PC-9 (cell line): ENCODE measurements around the gene MATCAP1.

ENCODE experiments used
- EZH2 ChIP-seq: fragments of 200-600 bp; sonication (generic); IDR thresholded peaks from 2 replicates; pipeline ENCODE4 v1.8.0; 2017; ENCODE audit warnings: antibody characterized with exemption, low read depth
- TF ChIP-seq, protein P1 (sequence below): fragments of 200-600 bp; sonication (generic); conservative IDR thresholded peaks from 2 replicates; pipeline ENCODE4 v1.6.1; 2017; ENCODE audit warnings: mixed run types, antibody characterized with exemption, mild to moderate bottlenecking, moderate library complexity

DNA sequence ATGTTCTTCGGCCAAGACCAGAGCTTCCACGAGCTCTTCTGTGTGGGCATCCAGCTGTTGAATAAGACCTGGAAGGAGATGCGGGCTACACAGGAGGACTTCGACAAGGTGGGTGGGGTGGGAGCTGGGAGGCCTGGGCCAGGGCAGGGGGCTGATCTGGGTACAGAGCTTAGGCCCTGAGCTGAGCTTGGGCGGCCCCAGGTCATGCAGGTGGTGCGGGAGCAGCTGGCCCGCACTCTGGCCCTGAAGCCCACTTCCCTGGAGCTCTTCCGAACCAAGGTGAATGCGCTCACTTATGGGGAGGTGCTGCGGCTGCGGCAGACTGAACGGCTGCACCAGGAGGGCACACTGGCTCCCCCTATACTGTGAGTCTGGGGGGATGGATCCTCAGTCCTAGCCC is 18.7 kb upstream of the MATCAP1 start:
- TF ChIP-seq, protein P1, sequence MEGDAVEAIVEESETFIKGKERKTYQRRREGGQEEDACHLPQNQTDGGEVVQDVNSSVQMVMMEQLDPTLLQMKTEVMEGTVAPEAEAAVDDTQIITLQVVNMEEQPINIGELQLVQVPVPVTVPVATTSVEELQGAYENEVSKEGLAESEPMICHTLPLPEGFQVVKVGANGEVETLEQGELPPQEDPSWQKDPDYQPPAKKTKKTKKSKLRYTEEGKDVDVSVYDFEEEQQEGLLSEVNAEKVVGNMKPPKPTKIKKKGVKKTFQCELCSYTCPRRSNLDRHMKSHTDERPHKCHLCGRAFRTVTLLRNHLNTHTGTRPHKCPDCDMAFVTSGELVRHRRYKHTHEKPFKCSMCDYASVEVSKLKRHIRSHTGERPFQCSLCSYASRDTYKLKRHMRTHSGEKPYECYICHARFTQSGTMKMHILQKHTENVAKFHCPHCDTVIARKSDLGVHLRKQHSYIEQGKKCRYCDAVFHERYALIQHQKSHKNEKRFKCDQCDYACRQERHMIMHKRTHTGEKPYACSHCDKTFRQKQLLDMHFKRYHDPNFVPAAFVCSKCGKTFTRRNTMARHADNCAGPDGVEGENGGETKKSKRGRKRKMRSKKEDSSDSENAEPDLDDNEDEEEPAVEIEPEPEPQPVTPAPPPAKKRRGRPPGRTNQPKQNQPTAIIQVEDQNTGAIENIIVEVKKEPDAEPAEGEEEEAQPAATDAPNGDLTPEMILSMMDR: no peak
- TF ChIP-seq EZH2: no peak
